Superior temporal gyrus (tissue), 1 donor: ENCODE measurements around the gene SCP2.
A peak's percentile ranks its signal among the peaks of the same experiment; 100 is the strongest.

Source experiments
- DNase-seq: peaks from one replicate; pipeline ENCODE4 v3.0.0-alpha.2; 2016; ENCODE audit errors: extremely low spot score

Gene SCP2, protein sequence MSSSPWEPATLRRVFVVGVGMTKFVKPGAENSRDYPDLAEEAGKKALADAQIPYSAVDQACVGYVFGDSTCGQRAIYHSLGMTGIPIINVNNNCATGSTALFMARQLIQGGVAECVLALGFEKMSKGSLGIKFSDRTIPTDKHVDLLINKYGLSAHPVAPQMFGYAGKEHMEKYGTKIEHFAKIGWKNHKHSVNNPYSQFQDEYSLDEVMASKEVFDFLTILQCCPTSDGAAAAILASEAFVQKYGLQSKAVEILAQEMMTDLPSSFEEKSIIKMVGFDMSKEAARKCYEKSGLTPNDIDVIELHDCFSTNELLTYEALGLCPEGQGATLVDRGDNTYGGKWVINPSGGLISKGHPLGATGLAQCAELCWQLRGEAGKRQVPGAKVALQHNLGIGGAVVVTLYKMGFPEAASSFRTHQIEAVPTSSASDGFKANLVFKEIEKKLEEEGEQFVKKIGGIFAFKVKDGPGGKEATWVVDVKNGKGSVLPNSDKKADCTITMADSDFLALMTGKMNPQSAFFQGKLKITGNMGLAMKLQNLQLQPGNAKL

DNA sequence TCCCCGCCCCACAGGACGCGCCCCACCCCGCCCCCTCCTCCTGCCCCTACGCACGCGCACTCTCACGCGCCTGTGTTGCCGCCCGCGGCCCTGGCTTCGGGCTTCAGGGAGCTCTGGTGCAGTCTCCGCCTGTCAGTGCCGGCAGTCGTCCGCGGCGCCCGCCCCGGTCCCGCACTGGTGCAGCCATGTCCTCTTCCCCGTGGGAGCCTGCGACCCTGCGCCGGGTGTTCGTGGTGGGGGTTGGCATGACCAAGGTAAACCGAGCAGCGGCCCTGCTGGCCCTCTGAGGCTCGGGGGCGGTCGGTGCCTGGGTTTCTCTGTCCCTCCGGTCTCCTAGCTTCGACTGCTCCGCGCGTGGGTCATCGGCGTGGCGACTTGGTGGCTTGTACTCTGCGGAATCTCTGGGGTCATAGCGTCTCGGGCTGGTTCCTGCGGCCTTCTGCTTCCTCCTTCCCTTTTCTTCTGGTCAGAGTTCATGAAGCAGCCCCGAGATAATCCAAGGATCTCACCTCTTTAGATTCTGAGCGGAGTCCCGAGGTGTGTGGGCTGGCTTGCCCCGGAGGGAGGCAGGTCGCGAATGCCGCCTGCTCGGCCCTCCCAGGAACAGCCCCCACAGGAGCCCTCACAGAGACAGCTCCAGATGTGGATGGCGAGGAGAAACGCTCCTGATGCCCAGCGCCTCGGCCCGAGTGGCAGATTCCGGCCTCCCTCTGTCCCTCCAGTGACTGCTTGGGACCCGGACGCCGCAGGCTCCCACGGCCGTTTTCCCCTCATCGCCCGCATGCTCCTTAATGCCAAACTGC is at the start of gene SCP2:
Gene SCP2, plus strand, starts transcription at position 65 of the 803 bp plus-strand sequence. Its CDS starts 121 bp downstream, at position 186.
- peak; percentile 62 for DNase-seq

DNA sequence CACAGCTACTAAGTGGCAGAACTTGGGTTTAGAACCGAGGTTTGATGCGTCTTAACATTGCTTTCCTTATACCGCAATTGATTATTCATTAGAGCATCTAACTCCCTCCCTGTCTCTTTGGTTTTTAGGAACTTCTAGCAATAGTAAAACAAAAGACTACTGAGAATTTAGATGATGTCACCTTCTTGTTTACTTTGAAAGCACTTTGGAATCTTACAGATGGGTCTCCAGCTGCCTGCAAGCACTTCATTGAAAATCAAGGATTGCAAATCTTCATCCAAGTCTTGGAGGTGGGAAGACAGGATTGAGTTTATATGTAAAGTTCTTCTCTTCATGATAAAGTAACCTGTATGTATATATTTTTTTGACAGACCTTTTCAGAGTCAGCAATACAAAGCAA is 49.5 kb upstream of the SCP2 start:
- DNase-seq = no peak

DNA sequence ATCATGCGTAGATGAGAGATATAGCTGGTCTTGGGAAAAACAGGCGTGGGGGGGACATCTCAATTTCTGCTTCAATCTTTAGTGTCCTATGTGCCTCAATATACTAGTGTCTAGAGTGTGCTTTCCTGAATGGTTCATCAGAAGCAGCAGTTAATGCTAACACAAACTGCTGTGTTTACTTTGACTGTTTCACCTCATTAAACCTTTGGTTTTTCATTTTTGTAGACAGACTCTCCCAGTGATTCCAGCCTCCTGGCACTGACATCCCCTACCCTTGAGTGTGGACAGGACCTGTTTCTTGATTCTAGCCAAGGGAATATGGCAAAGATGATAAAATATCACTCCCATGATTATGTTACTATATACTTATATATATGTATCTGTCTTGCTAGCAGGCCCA is 46.9 kb upstream of the SCP2 start:
- no peak for DNase-seq

DNA sequence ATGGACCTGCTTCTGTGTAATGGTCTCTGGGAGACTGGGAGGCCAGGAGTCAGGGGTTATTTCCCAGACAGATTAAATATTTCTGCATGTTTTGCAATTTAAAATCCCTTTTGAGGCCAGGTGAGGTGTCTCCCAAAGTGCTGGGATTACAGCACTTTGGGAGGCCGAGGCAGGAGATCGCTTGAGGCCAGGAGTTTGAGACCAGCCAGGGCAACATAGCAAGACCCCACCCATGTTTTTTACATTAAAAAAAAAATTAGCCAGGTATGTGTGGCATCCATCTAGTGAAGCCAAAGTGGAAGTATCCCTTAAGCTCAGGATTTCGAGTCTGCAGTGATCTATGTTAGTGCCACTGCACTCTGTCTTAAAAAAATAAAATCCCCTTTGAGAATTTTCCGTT is 39.6 kb upstream of the SCP2 start:
- no peak for DNase-seq

DNA sequence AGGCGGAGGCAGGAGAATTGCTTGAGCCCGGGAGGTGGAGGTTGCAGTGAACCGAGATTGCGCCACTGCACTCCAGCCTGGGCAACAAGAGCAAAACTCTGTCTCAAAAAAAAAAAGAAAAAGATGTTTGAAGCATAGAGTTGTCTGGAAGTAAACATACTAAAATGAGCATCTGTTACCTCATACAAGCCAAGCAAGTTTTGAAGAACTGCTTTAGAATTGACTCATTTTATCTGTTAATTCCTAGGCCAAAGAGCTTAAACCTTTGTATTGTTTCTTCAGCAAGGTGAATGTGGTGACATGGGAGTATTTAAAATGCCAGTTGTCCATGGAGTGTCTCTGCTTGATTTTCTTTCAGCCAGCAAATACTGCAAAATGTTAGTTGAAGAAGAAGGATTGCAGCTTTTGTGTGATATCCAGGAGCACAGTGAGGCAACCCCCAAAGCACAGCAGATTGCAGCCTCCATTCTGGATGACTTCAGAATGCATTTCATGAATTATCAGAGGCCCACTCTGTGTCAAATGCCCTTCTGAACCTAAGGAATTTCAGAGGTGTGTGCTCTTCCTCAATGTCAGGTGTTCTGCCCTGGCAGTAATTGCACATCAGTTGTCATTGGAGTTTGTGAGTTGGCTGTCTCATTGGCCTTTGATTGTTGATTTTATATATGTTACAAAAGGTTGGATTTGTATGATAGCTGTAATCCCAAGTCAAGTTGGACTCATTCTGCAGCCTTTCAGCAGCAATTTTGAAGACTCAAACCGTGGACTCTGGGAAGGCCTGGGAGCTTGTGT is 34.5 kb upstream of the SCP2 start:
- DNase-seq = no peak

DNA sequence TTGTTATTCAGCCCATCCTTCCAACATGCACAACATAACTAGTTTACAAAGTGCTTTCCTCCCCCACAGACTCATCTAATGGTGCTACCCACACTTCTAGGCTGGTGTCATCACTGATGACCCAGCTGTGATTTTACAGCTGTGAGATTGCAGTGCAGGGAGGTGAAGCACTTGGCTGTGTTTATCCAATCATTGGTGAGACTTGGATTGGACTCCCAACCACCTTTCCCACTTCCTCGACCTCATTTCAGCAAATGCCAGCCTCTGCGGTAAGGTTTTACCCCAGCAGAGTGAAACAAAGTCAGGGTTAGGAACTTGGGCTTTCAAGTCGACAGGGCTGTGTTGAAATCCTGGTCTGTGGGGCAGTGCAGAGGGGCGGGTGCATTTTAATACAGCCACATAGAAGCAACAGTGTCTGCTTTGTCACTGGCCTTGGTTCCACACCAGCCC is 27.6 kb upstream of the SCP2 start:
- no peak for DNase-seq

DNA sequence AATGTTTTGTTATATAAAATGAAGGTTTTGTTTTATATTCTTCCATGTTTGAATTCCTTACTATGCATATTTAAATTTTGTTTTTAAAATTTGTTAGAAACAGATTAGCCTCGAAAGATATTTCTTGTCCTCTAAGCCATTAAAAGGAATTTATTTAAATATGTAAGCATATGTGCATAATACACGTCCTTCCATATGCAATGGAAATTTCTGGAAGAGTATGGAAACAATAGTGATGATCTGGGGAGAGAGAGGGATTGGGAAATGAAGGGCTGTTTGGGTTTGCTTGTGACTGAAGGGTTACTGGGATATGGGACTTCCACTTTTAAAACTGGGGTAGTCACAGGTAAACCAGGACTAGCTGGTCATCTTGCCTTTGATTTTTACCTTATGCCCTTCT is 26.7 kb upstream of the SCP2 start:
- no peak for DNase-seq

DNA sequence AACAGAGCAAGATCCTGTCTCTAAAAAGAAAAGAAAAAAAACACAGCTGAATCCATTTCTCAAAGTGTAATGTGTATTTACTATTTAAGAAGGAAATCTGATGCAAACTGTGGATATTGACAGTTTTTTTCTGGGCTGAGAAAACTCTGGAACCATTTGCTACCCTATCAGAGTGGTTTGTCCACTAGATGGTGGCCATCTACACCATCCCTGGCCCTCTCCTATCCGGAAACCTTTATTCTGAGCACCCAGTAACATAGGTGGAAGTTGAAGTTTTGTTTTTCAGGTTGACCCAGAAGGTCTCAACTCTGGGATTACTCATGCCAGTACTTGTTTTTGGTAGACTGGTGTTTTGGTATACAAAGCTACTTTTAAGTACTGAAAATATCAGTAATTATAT is 25.7 kb upstream of the SCP2 start:
- DNase-seq = no peak

DNA sequence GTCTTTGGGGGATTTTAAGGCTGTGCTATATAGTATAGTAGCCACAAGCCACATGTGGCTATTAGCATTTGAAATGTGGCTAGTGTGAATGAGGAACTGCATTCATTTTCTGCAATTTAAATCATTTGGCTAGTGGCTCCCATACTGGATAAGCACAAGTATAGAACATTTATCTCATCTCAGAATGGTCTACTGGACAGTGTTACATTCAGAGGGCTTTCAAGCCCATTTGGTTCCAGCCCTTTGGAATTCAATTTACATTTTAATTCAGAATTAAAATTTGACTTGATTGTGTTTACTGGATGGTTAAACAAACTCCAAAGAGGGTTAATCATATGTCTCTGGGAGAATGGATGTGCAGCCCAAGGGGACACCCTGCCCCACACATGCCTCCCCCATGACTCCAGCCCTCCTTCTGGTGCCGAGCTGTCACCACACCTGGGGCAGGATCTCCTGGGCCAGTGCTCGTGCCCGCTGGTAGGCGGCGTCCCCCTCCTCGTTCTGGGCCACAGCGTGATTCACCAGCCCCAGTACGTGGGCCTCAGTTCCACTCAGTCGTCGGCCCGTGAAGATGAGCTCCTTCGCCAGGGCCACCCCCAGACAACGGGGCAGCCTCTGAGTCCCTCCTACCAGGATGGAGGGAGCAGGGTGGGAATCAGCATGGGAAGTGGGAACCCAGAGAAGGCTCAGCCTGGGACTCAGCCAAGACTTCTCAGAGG is 22.7 kb upstream of the SCP2 start:
- DNase-seq = no peak

DNA sequence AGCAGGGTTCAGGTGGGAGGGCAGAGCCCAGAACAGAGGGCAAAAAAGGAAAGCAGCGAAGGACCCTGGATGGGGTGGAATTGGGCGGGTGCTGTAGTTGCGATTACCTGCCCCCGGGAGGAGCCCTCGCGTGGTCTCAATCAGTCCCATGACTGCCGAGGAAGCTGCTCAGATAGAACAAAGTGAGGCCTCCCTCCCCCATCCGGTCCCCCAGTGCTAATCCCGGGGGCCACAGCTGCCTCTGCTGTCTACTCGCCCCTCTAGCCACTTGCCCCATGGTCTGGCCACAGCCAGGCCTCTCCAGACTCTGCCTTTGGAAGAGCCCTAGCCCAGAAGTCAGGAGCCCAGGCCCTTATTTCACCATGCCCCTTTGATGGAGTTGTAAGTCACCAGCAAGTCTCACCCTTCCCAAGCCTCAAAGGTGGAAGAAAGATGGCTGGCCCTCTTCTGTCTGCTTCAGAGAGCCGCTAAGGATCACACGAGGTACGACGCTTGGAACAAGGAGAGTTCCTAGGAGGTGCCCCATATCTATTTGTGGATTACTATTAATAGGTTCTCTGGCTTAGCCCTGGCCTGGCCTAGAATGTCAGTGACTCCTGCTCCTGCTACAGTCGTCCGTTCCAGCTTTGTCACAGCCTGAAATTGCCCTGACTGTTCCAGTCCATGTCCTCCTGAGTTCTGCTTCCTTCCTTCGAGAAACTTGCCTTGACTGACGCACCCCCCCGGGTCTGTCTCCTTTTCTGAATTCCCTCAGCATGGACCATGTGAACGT is 22.0 kb upstream of the SCP2 start:
- no peak for DNase-seq

DNA sequence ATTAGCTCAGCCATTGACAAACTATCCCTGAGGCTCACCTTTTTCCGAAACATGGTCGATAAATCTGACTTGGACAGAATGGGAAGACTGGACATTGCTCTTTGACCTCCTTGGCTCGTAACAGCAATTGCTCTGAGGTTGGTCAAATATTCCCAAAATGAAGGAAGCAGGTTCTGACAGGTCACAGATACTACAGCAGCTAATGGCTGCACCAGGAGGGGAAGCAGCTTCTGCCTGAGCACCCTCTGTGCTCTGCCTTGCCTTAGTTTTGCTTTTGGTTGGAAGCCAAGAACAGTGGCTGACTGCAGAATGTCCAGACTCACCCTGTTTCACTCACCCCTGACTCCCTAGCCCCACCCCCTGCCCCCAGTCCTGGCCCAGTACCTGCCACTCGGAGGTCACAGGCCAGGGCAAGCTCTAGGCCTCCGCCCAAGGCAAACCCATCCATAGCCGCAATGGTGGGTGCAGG is 20.9 kb upstream of the SCP2 start:
- no peak for DNase-seq

DNA sequence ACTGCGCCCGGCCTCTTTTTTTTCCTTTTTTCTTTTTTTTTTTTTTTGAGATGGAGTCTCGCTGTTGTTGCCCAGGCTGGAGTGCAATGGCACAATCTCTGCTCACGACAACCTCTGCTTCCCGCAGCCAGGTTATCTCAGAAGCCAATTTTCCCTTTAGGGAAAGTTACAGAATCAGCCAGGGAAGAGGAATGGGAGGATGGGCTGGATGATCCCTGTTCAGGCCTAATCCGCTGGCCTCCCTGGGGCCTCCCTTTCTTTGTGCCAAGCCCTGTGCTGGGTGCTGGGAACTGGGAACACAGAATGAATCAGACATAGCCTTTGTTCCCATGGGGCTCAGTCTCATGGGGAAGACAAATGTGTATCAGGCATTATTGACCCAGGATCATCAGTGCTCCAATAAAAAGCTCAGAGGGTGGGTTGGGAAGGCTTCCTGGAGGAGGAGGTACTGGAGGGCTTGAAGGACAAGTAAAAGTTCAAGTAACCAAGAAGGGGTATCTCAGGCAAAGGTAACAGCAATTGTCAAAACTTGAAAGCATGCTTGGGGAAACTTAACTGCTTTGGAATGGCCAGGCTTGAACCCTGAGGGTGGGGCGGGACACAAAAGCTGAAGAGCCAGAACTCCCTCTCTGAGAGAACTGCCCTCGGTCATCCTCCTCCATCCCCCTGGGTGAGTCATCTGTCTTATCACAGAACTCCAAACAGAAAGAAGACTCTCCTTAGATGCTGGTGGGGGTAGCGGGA is 19.8 kb upstream of the SCP2 start:
- no peak for DNase-seq

DNA sequence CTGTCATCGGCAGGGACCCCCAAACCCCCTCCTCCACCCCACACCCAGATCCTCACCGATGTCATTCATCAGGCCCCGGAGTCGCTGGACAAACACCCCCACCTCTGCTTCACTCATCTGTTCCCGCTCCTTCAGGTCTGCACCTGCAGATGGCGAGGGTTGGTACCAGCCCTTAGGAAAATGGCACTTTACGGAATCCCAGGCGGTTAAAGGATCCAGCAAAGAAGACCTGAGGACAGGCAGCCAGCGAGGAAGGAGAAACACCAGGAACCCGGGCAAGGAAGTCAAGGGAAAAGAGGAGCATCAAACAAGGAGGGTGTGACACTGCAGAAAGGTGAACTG is 19.3 kb upstream of the SCP2 start:
- no peak for DNase-seq

DNA sequence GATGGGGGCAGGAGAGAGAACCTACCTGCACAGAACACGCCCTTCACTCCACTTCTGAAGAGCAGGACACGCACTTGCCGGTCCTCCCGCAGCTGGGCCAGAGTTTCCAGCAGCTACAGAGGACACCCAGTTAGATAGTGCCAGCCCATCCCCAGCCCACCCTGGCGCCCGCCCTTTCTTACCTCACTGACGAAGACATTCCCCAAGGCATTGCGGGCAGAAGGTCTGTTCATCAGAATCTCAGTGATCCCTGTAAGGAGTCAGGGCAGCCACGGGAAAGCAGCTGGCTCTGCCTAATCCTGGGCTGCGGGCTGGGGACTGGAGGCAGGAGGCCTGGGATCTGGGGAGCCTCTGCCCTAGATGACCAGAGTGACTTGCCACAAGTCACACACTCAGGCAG is 15.5 kb upstream of the SCP2 start:
- no peak for DNase-seq

DNA sequence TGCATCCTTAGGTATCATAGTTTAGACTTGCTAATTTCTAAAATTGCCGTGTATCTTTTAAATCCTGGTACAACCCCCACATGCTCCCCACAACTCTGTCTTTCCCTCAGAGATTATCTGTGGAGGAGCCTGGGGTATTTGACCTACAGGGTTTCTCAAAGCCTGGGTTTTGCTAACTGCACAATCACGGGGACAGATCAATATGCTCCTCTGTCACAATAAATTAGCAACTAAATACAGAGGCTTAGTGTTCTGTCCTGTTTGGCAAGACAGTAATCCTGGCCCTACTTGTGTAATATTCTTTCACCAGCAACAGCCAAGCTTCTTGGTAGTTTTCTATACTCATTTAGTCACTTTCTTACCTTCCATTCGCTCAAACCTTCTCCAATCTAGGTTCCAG is 14.1 kb upstream of the SCP2 start:
- no peak for DNase-seq

DNA sequence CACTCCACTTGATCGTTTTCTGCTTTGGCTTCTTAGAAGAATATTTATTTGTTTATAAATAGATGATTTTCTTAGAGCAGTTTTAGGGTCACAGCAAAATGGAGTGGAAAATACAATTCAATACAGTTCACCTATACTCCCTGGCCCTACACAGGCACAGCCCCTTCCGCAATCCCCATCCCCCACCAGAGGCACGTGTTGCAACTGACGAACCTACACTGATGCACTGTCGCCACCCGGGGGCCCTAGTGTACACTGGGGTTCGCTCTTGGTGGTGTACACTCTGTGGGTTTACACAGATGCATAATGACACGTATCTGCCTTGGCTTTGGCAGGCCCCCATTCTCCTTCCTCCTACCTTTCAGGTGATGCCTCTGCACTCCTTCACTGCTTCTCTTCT is 13.5 kb upstream of the SCP2 start:
- no peak for DNase-seq

DNA sequence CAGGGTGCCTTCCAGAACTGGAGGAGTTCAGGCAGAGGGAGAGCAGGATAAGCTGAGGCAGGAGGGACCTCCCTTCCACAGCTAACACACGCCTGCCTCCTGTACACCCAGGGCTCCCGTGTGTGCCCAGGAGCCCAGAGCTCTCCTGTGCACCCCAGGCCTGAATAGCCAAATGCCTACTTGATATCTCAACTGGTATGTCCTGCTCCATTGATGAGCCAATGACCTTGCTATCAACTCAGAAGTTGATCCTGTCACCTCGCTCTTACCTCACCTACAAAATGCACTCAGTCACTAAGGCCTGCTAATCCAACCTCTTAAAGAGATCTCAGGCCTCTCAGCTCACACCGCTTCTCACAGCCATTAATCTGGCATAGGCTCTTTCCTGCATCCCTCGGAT is 12.6 kb upstream of the SCP2 start:
- no peak for DNase-seq

DNA sequence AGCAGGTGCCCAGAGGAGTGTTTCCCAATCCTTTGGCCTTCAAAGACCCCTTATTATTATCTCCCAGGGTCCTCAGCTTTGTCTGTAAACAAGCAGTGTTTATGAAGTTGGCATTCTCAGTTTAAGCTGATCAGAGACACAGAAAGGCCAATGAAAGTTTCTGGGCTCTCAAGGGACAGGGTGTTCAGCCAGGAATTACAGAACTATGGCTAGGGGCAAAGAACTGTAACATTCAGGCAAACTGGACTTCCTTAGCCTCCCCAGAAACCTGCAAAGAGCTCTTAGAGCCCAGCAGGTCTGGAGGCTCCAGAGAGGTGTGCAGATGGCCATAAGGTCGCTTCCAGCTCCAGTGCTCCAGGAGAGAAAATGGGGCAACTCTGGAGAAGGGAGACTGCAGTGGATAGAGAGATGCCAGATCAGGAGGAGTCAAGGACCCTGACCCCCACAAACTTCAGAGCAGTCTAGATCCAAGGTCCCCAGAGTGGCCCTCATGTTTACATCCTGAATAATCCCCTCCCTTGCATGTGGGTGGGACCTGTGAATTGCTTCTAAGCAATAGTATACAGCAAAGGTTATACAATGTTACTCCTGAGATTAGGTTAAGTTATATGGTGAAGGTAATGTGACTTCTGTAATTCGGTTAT is 11.7 kb upstream of the SCP2 start:
- DNase-seq = no peak

DNA sequence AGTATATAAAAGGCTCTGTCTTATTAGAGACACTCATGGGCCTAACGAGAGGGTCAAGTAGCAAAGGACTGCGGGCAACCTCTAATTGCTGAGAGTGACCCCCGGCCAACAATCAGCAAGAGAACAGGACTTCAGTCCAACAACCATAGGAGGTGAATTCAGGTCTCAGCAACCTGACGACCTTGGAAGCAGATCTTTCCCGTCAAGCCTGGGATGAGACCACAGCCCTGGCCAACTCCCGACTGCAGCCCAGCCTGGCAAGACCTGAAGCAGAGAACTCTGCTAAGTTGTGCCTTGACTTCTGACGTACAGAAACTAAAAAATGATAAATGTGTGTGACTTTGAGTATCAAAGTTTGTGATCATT is 11.2 kb upstream of the SCP2 start:
- DNase-seq = no peak
